ENCODE measurements around the gene TTC1. TPM values are rescaled to one million over a fixed set of nuclear protein-coding genes. Genes with fewer than 3 reads are reported as not detected.

The TTC1 gene
- total RNA-seq, 4 donors from 2014 or later, result 39.3 to 62.9 (median 58.9) TPM

- no peaks in the 10 kb centered on the region for H3K36me3 ChIP-seq
- 25% methylated on average over 1 of the region's 2 CpGs; no CpG with 5 or more reads in 1 of the 2 donors for WGBS, 2 donors (ENCODE audit: low coverage in 1 of 2)
- no peak for ATAC-seq
- H3K27ac ChIP-seq, result no peak overlapping the region
- no peak overlapping the region for H3K4me3 ChIP-seq
- H3K9me3 ChIP-seq, result no peaks in the 10 kb centered on the region
- H3K4me1 ChIP-seq, result no peaks in the 10 kb centered on the region
- peaks cover 52% of the 10 kb centered on the region for H3K27me3 ChIP-seq
- TF ChIP-seq POLR2A (IDR thresholded peaks at IDR 0.05), result no peak
- TF ChIP-seq EP300 (IDR thresholded peaks at IDR 0.05), result no peak
- no peak for TF ChIP-seq CTCF (IDR thresholded peaks at IDR 0.05)
- TF ChIP-seq POLR2AphosphoS5 (IDR thresholded peaks at IDR 0.05), result no peak
These were observed 30.6 kb upstream of the TTC1 start for GRCh38 chr5:159978358-159978757.

GRCh38 chr5:159982421-159983173 is 26.3 kb upstream of the TTC1 start:
- no peak for TF ChIP-seq POLR2AphosphoS5 (IDR thresholded peaks at IDR 0.05)
- TF ChIP-seq CTCF (IDR thresholded peaks at IDR 0.05), result no peak
- TF ChIP-seq POLR2A (IDR thresholded peaks at IDR 0.05), result no peak
- no peak for TF ChIP-seq EP300 (IDR thresholded peaks at IDR 0.05)
- WGBS, 2 donors (ENCODE audit: low coverage in 1 of 2), result 87 to 96% methylated on average over 4 to 6 of the region's 8 CpGs
- H3K4me1 ChIP-seq, result peaks cover 0 to 9% (median 0%) of the 10 kb centered on the region in 3 donors

DNA sequence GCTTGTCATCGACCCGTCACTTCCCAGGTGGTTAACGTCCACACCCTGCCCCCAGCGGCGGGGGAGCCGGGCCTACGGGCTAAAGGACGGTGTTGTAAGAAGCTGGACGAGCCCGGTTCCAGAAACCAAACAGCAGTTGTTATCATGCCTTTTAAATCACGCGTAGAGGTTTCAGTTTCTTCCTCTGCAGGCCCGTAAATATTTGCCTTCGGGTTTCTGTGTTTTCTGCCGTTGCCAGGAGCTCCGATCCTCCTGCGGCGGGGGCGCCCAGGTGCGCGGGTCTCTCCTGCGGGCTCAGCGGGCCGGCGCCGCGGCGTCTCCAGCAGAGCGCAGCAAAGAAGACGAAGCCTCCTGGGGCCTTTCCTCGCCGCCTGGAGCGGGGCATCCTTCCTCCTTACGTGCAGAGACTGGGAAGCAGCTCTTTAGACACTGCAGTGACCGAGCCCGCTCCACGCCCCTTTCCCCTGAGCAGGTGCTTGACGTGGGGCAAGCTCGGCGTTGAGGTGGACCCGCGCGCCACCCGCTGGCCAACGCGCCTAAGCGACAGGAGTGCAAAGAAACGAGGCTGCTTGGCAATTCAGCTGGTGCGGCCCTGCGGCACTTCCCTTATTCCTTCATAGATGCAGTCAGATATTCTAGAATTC is 21.8 kb upstream of the TTC1 start:
- Histone ChIP-seq H3K36me3 (no peaks in the 10 kb centered on the region), H3K27me3 (peaks cover 84% of the 10 kb centered on the region), H3K4me1 (peaks cover 0 to 9% (median 0%) of the 10 kb centered on the region in 3 donors), H3K4me3 (peak overlapping the region in 1 of 2 donors; percentile 44), H3K27ac (no peak overlapping the region), H3K9me3 (no peaks in the 10 kb centered on the region)
- 2% methylated on average over 11 of the region's 50 CpGs; no CpG with 5 or more reads in 1 of the 2 donors for WGBS, 2 donors (ENCODE audit: low coverage in 1 of 2)
- peak in 3 of 4 experiments; percentile 56 to 66 (median 59) for TF ChIP-seq CTCF (IDR thresholded peaks at IDR 0.05)
- no peak for TF ChIP-seq EP300 (IDR thresholded peaks at IDR 0.05)
- peak; percentile 70 for ATAC-seq

More at GRCh38 chr5:159982421-159983173, 26.3 kb upstream of the TTC1 start:
- no peak overlapping the region for H3K27ac ChIP-seq
- H3K4me3 ChIP-seq, result no peak overlapping the region
- H3K27me3 ChIP-seq, result peaks cover 67% of the 10 kb centered on the region
- H3K9me3 ChIP-seq, result no peaks in the 10 kb centered on the region
- no peaks in the 10 kb centered on the region for H3K36me3 ChIP-seq
- ATAC-seq, result no peak

DNA sequence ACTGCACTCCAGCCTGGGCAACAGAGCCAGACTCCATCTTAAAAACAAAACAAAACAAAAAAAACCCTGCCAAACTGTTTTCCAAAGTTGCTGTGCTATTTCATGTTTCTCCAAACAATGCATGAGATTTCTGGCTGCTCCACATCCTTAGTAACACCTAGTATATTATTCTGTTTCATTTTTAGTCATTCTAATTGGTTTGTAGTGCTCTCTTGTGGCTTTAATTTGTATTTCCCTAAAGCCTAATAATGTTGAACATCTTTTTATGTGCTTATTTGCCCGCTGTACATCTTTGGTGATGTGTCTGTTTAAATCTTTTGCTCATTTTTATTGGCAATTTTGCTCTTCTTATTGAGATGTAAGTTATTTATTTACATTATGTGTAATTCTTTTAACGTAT is 18.4 kb upstream of the TTC1 start:
- Histone ChIP-seq H3K27me3 (peaks cover 68% of the 10 kb centered on the region), H3K4me3 (no peak overlapping the region), H3K9me3 (peaks cover 0 to 16% (median 0%) of the 10 kb centered on the region in 3 donors), H3K27ac (no peak overlapping the region), H3K36me3 (no peaks in the 10 kb centered on the region), H3K4me1 (peaks cover 0 to 9% (median 0%) of the 10 kb centered on the region in 3 donors)
- ATAC-seq, result no peak
- TF ChIP-seq EP300 (IDR thresholded peaks at IDR 0.05) (no peak), POLR2A (IDR thresholded peaks at IDR 0.05) (no peak), POLR2AphosphoS5 (IDR thresholded peaks at IDR 0.05) (no peak), CTCF (IDR thresholded peaks at IDR 0.05) (peak in 1 of 4 experiments; percentile 11)
- WGBS, 2 donors (ENCODE audit: low coverage in 1 of 2), result 72 to 78% methylated on average over 2 of the region's 2 CpGs

Measured in gastroesophageal sphincter (tissue), 4 donors.